MCF 10A (cell line): ENCODE results near the gene SERPINA4. TPM values are rescaled to one million over a fixed set of nuclear protein-coding genes. Genes with fewer than 3 reads are reported as not detected.
A peak's percentile ranks its signal among the peaks of the same experiment; 100 is the strongest.

Experiments
- BruUV-seq: library from RNA; stranded (reverse); fragments of 400-500 nt; replicated peaks from 2 replicates; lab custom pipeline; 2021; lab: Mats Ljungman, UMichigan
- CTCF ChIA-PET: fragments of 300-600 bp; sonication (Branson Sonifier 250); formaldehyde crosslinking; extraction: SDS; loops from one replicate; lab custom pipeline; 2021; ENCODE audit warnings: antibody characterized with exemption, inconsistent platforms; lab: Yijun Ruan, JAX
- POLR2A ChIA-PET: fragments of 300-600, 350-650 bp; sonication (Branson Sonifier 250); formaldehyde crosslinking; extraction: SDS; loops from one replicate; lab custom pipeline; 2020; ENCODE audit warnings: antibody characterized with exemption, inconsistent platforms; lab: Yijun Ruan, JAX
- DNase-seq: peaks from one replicate; pipeline ENCODE4 v3.0.0-alpha.2; 2018; ENCODE audit not compliant: unreplicated experiment
- H3K27ac Mint-ChIP-seq: one replicate; pipeline ENCODE4 v1.8.0; 2022; ENCODE audit warnings: mild to moderate bottlenecking, low read depth, mixed read lengths; ENCODE audit not compliant: unreplicated experiment
- H3K27me3 Mint-ChIP-seq: one replicate; pipeline ENCODE4 v1.8.0; 2022; ENCODE audit warnings: mixed read lengths; ENCODE audit not compliant: insufficient read depth, unreplicated experiment
- H3K36me3 Mint-ChIP-seq: one replicate; pipeline ENCODE4 v1.8.0; 2022; ENCODE audit warnings: mild to moderate bottlenecking, moderate library complexity, mixed read lengths; ENCODE audit not compliant: insufficient read depth, unreplicated experiment
- H3K4me1 Mint-ChIP-seq: one replicate; pipeline ENCODE4 v1.8.0; 2022; ENCODE audit warnings: mixed read lengths; ENCODE audit not compliant: insufficient read depth, unreplicated experiment
- H3K4me3 Mint-ChIP-seq: one replicate; pipeline ENCODE4 v1.8.0; 2022; ENCODE audit warnings: mild to moderate bottlenecking, moderate library complexity, mixed read lengths; ENCODE audit not compliant: unreplicated experiment
- H3K9me3 Mint-ChIP-seq: one replicate; pipeline ENCODE4 v1.8.0; 2022; ENCODE audit warnings: mixed read lengths; ENCODE audit not compliant: unreplicated experiment
- CTCF ChIP-seq: fragments of 200-600 bp; IDR thresholded peaks from one replicate; pipeline ENCODE4 v1.8.0; 2022; ENCODE audit warnings: antibody characterized with exemption, mild to moderate bottlenecking; ENCODE audit not compliant: unreplicated experiment
- intact Hi-C: fragments of 100-400 bp; cut with micrococcal nuclease; formaldehyde crosslinking; loops from 2 replicates; pipeline ENCODE4 v1.14.1; 2022
- total RNA-seq: library from RNA; stranded (reverse); gene quantifications from 2 replicates; pipeline ENCODE4 v1.2.3, GENCODE V29; 2022

The SERPINA4 gene
- total RNA-seq, 1 experiment from 2014 or later, result not detected

- Mint-ChIP-seq H3K27me3 (no peaks in the 10 kb centered on the region), H3K4me3 (peak overlapping the region; percentile 17), H3K27ac (peak overlapping the region; percentile 90), H3K36me3 (no peaks in the 10 kb centered on the region), H3K9me3 (no peaks in the 10 kb centered on the region), H3K4me1 (peaks cover 43% of the 10 kb centered on the region)
- peak; percentile 99 for DNase-seq
- BruUV-seq, result no TSS peak
- intact Hi-C loops, result no loop called here
- ChIA-PET CTCF (interaction anchor here (0.7 to 3.6 kb wide), 18 partner anchors 11 to 418 kb away, joined by 3 to 15 read pairs (median 3); no protein-coding TSS in a partner anchor), POLR2A (interaction anchor here (0.5 to 5.7 kb wide), 10 partner anchors 13 to 1018 kb away, joined by 3 to 140 read pairs (median 3); partner anchors contain the start of genes SERPINA3 and SERPINA5)
- TF ChIP-seq CTCF, result peak; percentile 33
Observed at GRCh38 chr14:94598816-94599655, 37.8 kb downstream of the SERPINA4 start.

GRCh38 chr14:94599656-94600004, 38.4 kb downstream of the SERPINA4 start:
- peak; percentile 62 for DNase-seq
- Mint-ChIP-seq H3K27me3 (no peaks in the 10 kb centered on the region), H3K9me3 (no peaks in the 10 kb centered on the region), H3K36me3 (no peaks in the 10 kb centered on the region), H3K4me1 (peaks cover 43% of the 10 kb centered on the region), H3K27ac (peak overlapping the region; percentile 90), H3K4me3 (peak overlapping the region; percentile 17)
- BruUV-seq, result no TSS peak
- no peak for TF ChIP-seq CTCF
- ChIA-PET CTCF (interaction anchor here (0.7 to 3.6 kb wide), 10 partner anchors 11 to 418 kb away, joined by 3 to 15 read pairs (median 4); no protein-coding TSS in a partner anchor), POLR2A (interaction anchor here (0.5 to 5.7 kb wide), 12 partner anchors 12 to 1017 kb away, joined by 3 to 140 read pairs (median 3); partner anchors contain the start of genes DDX24, IFI27L1, PPP4R4 and SERPINA3)
- intact Hi-C loops, result no loop called here

GRCh38 chr14:94600148-94600545, 38.9 kb downstream of the SERPINA4 start:
- no TSS peak for BruUV-seq
- Mint-ChIP-seq H3K9me3 (no peaks in the 10 kb centered on the region), H3K4me3 (peak overlapping the region; percentile 17), H3K4me1 (peaks cover 43% of the 10 kb centered on the region), H3K27ac (peak overlapping the region; percentile 90), H3K27me3 (no peaks in the 10 kb centered on the region), H3K36me3 (no peaks in the 10 kb centered on the region)
- no peak for TF ChIP-seq CTCF
- ChIA-PET POLR2A (interaction anchor here (0.5 to 5.7 kb wide), 7 partner anchors 12 to 519 kb away, joined by 3 to 140 read pairs (median 3); partner anchors contain the start of genes DDX24, IFI27L1, PPP4R4 and SERPINA3), CTCF (interaction anchor here (1.1 to 3.6 kb wide), 5 partner anchors 26 to 81 kb away, joined by 3 to 15 read pairs (median 5); no protein-coding TSS in a partner anchor)
- intact Hi-C loops, result no loop called here
- DNase-seq, result no peak

- ChIA-PET POLR2A (interaction anchor here (1.0 to 5.7 kb wide), 4 partner anchors 10 to 522 kb away, joined by 3 to 140 read pairs (median 3); partner anchors contain the start of gene SERPINA3), CTCF (interaction anchor here (0.7 to 1.2 kb wide), 2 partner anchors 10 to 68 kb away, joined by 3 to 4 read pairs; partner anchors contain the start of gene SERPINA3)
- no peak for TF ChIP-seq CTCF
- intact Hi-C loops, result no loop called here
- H3K36me3 Mint-ChIP-seq, result no peaks in the 10 kb centered on the region
- no peaks in the 10 kb centered on the region for H3K9me3 Mint-ChIP-seq
- peaks cover 40% of the 10 kb centered on the region for H3K4me1 Mint-ChIP-seq
- peak overlapping the region; percentile 90 for H3K27ac Mint-ChIP-seq
- H3K4me3 Mint-ChIP-seq, result no peak overlapping the region
- no TSS peak for BruUV-seq
- no peaks in the 10 kb centered on the region for H3K27me3 Mint-ChIP-seq
- peak; percentile 94 for DNase-seq
Observed at GRCh38 chr14:94601884-94602391, 40.7 kb downstream of the SERPINA4 start.
